KMS-11 (cell line): ENCODE data around the gene CA12.

Experiments
- H2AFZ ChIP-seq: fragments of 200-600 bp; sonication (generic); 2 replicates; pipeline ENCODE4 v1.6.1; 2016; ENCODE audit warnings: antibody characterized with exemption, mixed run types, low read depth
- H3K27ac ChIP-seq: fragments of 200-600 bp; sonication (generic); 2 replicates; pipeline ENCODE4 v1.6.1; 2016; ENCODE audit warnings: mild to moderate bottlenecking, mixed run types
- H3K27me3 ChIP-seq: fragments of 200-600 bp; sonication (generic); 2 replicates; pipeline ENCODE4 v1.6.1; 2017; ENCODE audit warnings: mild to moderate bottlenecking, low read depth, mixed run types, moderate library complexity; ENCODE audit not compliant: insufficient read depth
- H3K36me3 ChIP-seq: fragments of 200-600 bp; sonication (generic); 2 replicates; pipeline ENCODE4 v1.6.1; 2017; ENCODE audit warnings: mild to moderate bottlenecking, mixed run types; ENCODE audit not compliant: insufficient read depth
- H3K4me1 ChIP-seq: fragments of 200-600 bp; sonication (generic); 2 replicates; pipeline ENCODE4 v1.6.1; 2016; ENCODE audit warnings: mild to moderate bottlenecking, low read depth, mixed run types; ENCODE audit not compliant: poor library complexity, severe bottlenecking
- H3K4me2 ChIP-seq: fragments of 200-600 bp; sonication (generic); 2 replicates; pipeline ENCODE4 v1.7.0; 2016; ENCODE audit warnings: mild to moderate bottlenecking, mixed run types
- H3K4me3 ChIP-seq: fragments of 200-600 bp; sonication (generic); IDR thresholded peaks from 2 replicates; pipeline ENCODE4 v1.6.1; 2017; ENCODE audit warnings: low read depth, low read length, mixed read lengths; ENCODE audit not compliant: insufficient read depth
- H3K79me2 ChIP-seq: fragments of 200-600 bp; sonication (generic); 2 replicates; pipeline ENCODE4 v1.6.1; 2016; ENCODE audit warnings: low read depth, mixed run types; ENCODE audit not compliant: insufficient read depth
- H3K9ac ChIP-seq: fragments of 200-600 bp; sonication (generic); 2 replicates; pipeline ENCODE4 v1.6.1; 2016; ENCODE audit warnings: mild to moderate bottlenecking, mixed run types
- H4K20me1 ChIP-seq: fragments of 200-600 bp; sonication (generic); 2 replicates; pipeline ENCODE4 v1.6.1; 2016; ENCODE audit warnings: mild to moderate bottlenecking, mixed run types; ENCODE audit not compliant: insufficient read depth
- CTCF ChIP-seq: fragments of 200-600 bp; sonication (generic); conservative IDR thresholded peaks from 2 replicates; pipeline ENCODE4 v1.6.1; 2017; ENCODE audit warnings: low read depth, mild to moderate bottlenecking, antibody characterized with exemption, low read length, moderate library complexity, mixed read lengths

The CA12 gene

GRCh38 chr15:63341898-63342297 is 39.7 kb downstream of the CA12 start:
- H3K27me3 ChIP-seq, result no peaks in the 10 kb centered on the region
- H3K79me2 ChIP-seq, result no peaks in the 10 kb centered on the region
- H3K36me3 ChIP-seq, result no peaks in the 10 kb centered on the region
- H3K27ac ChIP-seq, result no peak overlapping the region
- H3K4me2 ChIP-seq, result no peak overlapping the region
- no peak for TF ChIP-seq CTCF
- H3K4me3 ChIP-seq, result no peak overlapping the region
- peaks cover 6% of the 10 kb centered on the region for H3K4me1 ChIP-seq
- H4K20me1 ChIP-seq, result no peaks in the 10 kb centered on the region
- H3K9ac ChIP-seq, result no peak overlapping the region
- H2AFZ ChIP-seq, result no peak overlapping the region

GRCh38 chr15:63340878-63341277 is 40.8 kb downstream of the CA12 start:
- Histone ChIP-seq H3K36me3 (no peaks in the 10 kb centered on the region), H3K9ac (no peak overlapping the region), H3K27ac (no peak overlapping the region), H4K20me1 (no peaks in the 10 kb centered on the region), H3K4me1 (no peaks in the 10 kb centered on the region), H3K4me2 (no peak overlapping the region), H3K4me3 (no peak overlapping the region), H2AFZ (no peak overlapping the region), H3K79me2 (no peaks in the 10 kb centered on the region), H3K27me3 (no peaks in the 10 kb centered on the region)
- TF ChIP-seq CTCF, result no peak

GRCh38 chr15:63340353-63340752 is 41.3 kb downstream of the CA12 start:
- Histone ChIP-seq H3K4me2 (no peak overlapping the region), H3K79me2 (no peaks in the 10 kb centered on the region), H3K9ac (no peak overlapping the region), H4K20me1 (no peaks in the 10 kb centered on the region), H2AFZ (no peak overlapping the region), H3K36me3 (no peaks in the 10 kb centered on the region), H3K27me3 (no peaks in the 10 kb centered on the region), H3K27ac (no peak overlapping the region), H3K4me1 (no peaks in the 10 kb centered on the region), H3K4me3 (no peak overlapping the region)
- no peak for TF ChIP-seq CTCF

GRCh38 chr15:63339836-63340235 is 41.8 kb downstream of the CA12 start:
- Histone ChIP-seq H4K20me1 (no peaks in the 10 kb centered on the region), H3K4me3 (no peak overlapping the region), H3K4me2 (no peak overlapping the region), H3K27me3 (no peaks in the 10 kb centered on the region), H2AFZ (no peak overlapping the region), H3K9ac (no peak overlapping the region), H3K27ac (no peak overlapping the region), H3K36me3 (no peaks in the 10 kb centered on the region), H3K79me2 (no peaks in the 10 kb centered on the region), H3K4me1 (no peaks in the 10 kb centered on the region)
- no peak for TF ChIP-seq CTCF
